ENCODE data around the gene SDK1.
"Not testable (repeated sequence)": the region's sequence is repeated elsewhere in the genome, so short reads cannot be mapped to it uniquely, and the experiment has no call there.

The SDK1 gene

DNA sequence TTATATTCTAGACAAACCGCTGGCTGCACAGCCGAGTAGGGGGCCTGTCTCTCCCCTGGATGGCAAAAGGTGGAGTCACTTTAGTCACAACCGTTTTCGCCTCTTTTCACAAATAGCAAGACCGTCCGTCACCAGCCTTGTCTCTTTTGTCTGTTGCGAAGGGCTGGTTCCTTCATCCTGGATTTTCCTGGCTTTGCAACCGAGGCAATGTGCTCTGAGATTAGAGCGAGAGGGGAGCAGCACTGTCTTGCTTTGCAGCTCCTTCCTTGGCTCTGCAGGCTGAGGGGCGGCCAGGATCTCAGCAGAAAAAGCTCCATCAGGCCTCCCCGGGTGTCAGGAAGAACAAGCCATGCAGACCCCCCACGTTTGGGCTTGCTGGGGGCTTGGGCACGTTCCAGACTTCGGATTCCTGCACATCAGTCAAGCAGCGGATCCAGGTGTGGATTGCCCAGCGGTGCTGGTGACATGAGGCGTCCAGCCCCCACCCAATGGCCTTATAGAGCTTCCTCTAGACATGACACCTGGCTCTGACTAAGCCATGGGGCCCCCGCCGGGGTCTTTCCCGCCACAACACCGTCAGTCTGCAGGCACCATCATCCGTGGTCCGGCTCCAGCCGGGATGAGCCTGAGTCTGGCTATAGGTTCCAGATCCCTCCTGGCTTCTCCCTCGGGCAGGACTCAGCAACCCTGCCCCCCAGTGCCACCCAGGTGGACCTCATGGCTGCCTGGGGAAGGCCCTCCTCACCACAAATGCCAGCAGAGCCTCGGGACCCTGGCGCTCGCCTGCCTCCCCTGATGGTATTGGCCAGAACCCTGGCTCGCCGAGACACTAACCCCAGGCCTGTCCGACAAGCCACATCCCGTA, 913.5 kb downstream of the SDK1 start:
- DNase-seq (ENCODE audit: low spot score): no peak

GRCh38 chr7:4215176-4215720, 914.2 kb downstream of the SDK1 start:
- DNase-seq (ENCODE audit: low spot score): no peak

GRCh38 chr7:4216016-4216415, 915.0 kb downstream of the SDK1 start:
- no peak for DNase-seq (ENCODE audit: low spot score)

DNA sequence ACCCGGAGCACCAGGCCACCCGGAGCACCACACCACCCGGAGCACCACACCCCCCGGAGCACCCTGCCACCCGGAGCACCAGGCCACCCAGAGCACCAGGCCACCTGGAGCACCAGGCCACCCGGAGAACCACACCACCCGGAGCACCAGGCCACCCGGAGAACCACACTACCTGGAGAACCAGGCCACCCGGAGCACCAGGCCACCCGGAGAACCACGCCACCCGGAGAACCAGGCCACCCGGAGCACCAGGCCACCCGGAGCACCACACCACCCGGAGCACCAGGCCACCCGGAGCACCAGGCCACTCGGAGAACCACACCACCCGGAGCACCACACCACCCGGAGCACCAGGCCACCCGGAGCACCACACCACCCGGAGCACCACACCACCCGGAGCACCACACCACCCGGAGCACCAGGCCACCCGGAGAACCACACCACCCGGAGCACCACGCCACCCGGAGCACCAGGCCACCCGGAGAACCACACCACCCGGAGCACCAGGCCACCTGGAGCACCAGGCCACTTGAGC, 916.1 kb downstream of the SDK1 start:
- DNase-seq (ENCODE audit: low spot score): not testable (repeated sequence)

DNA sequence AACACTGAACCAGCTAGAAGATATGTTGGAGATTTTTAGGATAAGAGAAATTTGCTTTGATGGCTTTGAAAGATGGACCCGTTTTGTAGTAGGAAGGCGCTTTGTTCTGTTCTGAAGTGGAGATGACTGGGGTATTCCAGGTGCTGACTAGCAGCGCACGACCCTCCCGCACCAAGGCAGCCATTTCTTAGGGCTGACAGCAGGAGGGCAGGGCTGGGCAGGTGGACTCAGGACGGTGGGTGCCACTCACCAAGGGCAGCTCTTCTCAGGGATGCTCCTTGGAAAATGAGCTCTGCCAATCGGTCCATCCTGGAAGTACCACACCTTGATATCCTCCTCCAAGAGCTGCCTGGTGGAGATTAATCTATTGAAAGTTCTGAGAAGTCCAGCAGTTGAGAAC, 917.4 kb downstream of the SDK1 start:
- no peak for DNase-seq (ENCODE audit: low spot score)

- DNase-seq (ENCODE audit: low spot score): no peak
These were observed 919.0 kb downstream of the SDK1 start for GRCh38 chr7:4220011-4220410.

- no peak for DNase-seq (ENCODE audit: low spot score)
These were observed 920.0 kb downstream of the SDK1 start for GRCh38 chr7:4221043-4221442.

- no peak for DNase-seq (ENCODE audit: low spot score)
These were observed 921.6 kb downstream of the SDK1 start for GRCh38 chr7:4222676-4223075.

- no peak for DNase-seq (ENCODE audit: low spot score)
These were observed 924.3 kb downstream of the SDK1 start for GRCh38 chr7:4225361-4225771.

DNA sequence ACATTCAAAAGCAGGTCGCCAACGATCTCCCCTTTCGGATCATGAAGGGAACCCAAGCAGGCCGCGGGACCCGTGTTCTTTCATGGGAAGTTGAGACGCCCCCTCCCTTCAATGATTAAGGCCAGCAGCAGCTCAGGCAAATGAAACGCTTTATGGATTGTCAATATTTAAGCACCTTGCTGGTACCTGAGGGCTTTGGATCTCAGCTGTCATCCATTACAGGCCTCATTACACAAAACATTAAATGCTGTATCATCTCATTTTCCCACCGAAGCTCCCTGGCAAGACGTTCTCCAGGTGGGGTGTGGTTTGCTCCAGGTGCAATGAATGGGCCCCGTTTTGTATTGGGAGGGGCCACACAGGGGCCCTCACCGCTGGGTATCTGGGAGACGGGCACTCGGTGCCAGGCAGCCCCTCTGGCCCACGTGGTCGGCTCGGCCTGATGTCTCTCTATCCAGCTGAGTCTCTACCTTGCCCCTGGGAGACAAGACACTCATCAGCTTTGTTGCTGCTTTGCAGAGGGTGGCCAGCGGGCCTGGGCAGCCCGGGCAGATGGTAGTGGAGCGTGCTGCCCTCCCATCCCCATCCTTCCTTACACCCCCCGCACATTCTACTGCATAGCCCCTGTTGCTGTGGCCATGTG, 925.0 kb downstream of the SDK1 start:
- no peak for DNase-seq (ENCODE audit: low spot score)

- peak; percentile 12 for DNase-seq (ENCODE audit: low spot score)
These were observed 925.5 kb downstream of the SDK1 start for GRCh38 chr7:4226524-4226882.

GRCh38 chr7:4227105-4228010, 926.3 kb downstream of the SDK1 start:
- DNase-seq (ENCODE audit: low spot score): no peak

DNA sequence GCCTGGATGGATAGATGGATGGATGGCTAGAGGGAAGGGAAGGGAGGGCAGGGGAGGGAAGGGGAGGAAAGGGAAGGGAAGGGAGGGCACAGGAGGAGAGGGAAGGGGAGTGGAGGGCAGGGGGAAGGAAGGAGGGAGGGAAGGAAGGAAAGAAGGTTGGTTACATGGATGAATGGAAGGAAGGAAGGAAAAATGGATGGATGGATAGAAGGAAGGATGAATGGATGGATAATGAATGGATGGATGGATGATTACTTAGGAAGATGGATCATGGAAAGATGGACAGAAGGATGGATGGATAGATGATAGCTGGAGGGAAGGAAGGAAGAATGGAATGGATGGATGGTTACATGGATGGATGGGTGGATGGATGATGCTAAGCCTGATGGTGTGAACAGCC, 929.3 kb downstream of the SDK1 start:
- DNase-seq (ENCODE audit: low spot score): no peak

DNA sequence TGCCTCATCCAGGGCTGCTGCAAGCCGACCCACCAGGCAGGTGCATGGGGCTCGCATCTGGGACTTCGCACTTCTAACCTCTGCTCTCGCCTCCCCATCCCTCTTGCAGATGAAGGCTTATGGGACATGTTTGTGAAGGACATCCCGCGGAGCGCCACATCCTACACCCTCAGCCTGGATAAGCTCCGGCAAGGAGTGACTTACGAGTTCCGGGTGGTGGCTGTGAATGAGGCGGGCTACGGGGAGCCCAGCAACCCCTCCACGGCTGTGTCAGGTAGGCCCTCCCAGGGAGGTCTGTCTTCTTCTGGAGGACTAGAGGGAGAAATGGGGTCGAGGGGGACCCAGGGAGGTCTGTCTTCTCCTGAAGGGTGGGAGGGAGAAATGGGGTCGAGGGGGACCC, 932.1 kb downstream of the SDK1 start:
- no peak for DNase-seq (ENCODE audit: low spot score)

GRCh38 chr7:4233621-4234497, 932.8 kb downstream of the SDK1 start:
- DNase-seq (ENCODE audit: low spot score): no peak

DNA sequence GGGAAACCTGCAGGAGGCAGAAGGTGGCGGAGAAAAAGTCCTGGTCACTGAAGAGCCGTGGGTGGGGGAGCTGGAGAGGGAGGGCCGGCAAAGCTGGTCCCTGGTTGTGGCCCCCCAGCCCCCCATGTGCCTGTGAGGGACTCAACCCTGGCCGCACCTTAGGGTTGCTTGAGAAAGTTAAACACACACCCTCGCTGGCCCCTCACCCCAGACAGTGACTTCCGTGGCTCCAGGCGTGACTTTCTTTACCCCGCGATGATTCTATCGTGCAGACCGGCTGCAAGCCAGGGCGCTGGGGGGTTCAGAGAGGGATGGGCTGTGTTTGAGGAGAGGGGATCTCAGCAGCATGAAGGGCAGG, 933.4 kb downstream of the SDK1 start:
- DNase-seq (ENCODE audit: low spot score): no peak

DNA sequence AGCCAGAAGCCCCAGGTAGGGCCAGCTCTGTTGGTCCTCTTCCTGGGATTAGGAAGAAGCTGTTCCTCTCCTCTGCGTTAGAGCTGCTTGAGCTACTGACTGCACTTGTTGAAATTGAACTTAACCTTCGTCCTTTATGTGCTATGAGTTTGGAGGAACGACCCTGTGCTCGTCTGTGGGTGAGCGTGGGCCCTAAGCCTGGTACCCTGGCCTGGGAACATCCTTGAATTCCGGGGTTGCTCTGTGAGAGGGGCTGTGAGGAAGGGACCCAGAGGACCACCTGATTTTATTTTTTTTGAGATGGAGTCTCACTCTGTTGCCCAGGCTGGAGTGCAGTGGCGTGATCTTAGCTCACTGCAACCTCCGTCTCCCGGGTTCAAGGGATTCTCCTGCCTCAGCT, 933.8 kb downstream of the SDK1 start:
- DNase-seq (ENCODE audit: low spot score): no peak

DNA sequence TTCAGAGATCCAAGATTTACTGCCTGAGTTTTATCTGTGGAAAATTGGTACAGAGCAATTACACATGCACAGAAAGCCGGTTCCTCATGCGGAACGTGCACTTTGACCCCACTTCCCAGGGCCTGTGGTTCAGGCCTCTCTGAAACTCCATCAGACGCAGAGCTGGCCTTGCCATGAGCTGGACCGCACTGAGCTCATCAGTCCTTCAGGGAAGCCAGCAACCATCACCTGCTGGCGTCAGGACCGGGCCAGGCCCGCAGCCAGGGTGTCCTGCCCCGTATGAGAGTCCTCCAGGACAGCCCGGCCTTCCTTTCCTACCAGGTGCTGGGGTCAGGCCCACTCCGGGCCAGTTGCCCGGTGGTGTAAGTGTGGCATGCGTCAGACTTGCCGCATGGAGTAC, 934.5 kb downstream of the SDK1 start:
- DNase-seq (ENCODE audit: low spot score): no peak

GRCh38 chr7:4236389-4236788, 935.3 kb downstream of the SDK1 start:
- no peak for DNase-seq (ENCODE audit: low spot score)

GRCh38 chr7:4236873-4237272, 935.8 kb downstream of the SDK1 start:
- DNase-seq (ENCODE audit: low spot score): not testable (repeated sequence)
